ENCODE results near the gene GIMAP4. TPM values are rescaled to one million over a fixed set of nuclear protein-coding genes. Genes with fewer than 3 reads are reported as not detected.

The GIMAP4 gene
- total RNA-seq, 2 experiments from 2014 or later, result not detected

DNA sequence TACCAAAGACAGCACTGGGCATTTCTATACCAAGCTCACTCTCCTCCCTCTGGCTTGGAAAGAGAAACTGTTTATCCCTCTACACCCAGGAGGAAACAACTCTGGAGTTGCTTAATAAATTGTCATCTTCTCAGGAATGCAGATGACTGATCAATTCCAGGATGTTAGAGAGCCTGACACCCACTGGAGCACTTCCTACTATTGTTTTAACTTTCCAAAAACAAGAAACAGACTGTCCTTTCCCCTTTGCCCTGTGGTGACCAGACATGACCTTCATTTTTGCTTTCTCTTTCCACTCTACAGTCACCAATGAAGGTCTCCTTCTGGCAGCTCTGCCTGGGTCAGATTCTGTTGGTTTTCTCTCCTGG is 19.6 kb downstream of the GIMAP4 start:
- TF ChIP-seq, protein P1, sequence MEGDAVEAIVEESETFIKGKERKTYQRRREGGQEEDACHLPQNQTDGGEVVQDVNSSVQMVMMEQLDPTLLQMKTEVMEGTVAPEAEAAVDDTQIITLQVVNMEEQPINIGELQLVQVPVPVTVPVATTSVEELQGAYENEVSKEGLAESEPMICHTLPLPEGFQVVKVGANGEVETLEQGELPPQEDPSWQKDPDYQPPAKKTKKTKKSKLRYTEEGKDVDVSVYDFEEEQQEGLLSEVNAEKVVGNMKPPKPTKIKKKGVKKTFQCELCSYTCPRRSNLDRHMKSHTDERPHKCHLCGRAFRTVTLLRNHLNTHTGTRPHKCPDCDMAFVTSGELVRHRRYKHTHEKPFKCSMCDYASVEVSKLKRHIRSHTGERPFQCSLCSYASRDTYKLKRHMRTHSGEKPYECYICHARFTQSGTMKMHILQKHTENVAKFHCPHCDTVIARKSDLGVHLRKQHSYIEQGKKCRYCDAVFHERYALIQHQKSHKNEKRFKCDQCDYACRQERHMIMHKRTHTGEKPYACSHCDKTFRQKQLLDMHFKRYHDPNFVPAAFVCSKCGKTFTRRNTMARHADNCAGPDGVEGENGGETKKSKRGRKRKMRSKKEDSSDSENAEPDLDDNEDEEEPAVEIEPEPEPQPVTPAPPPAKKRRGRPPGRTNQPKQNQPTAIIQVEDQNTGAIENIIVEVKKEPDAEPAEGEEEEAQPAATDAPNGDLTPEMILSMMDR (conservative IDR thresholded peaks at IDR 0.05; ENCODE audit: low read length), result no peak
- TF ChIP-seq EZH2phosphoT487 (IDR thresholded peaks at IDR 0.05; ENCODE audit: borderline replicate concordance, low read depth, low read length), result no peak
- H3K4me1 ChIP-seq (ENCODE audit: insufficient read depth, low read length, poor library complexity, severe bottlenecking), result no peaks in the 10 kb centered on the region
- no peak overlapping the region for H3K4me3 ChIP-seq (ENCODE audit: low read depth, low read length, poor library complexity, severe bottlenecking)
- H3K79me2 ChIP-seq (ENCODE audit: insufficient read depth, low read depth, low read length), result no peaks in the 10 kb centered on the region
- intact Hi-C loops (cut with micrococcal nuclease; ENCODE audit: unreplicated experiment), result no loop called here
- no peak for DNase-seq (ENCODE audit: low spot score)
- no TSS peak for BruUV-seq (replicated peaks)
- no peaks in the 10 kb centered on the region for H3K9me2 ChIP-seq (ENCODE audit: insufficient read depth, low read length)
- ChIA-PET CTCF (ENCODE audit: unreplicated experiment) (no interaction called here), POLR2A (interaction anchor here (0.5 kb wide), 1 partner anchor 287 kb away, joined by 5 read pairs; no protein-coding TSS in a partner anchor)
- no peak overlapping the region for H2AFZ ChIP-seq (ENCODE audit: low read length)
- no peaks in the 10 kb centered on the region for H3K9me3 ChIP-seq (ENCODE audit: low read length)
- H3K27ac ChIP-seq (ENCODE audit: low read depth, low read length, poor library complexity, severe bottlenecking), result no peak overlapping the region
- H4K20me1 ChIP-seq (ENCODE audit: insufficient read depth, low read length), result no peaks in the 10 kb centered on the region
- H3K4me2 ChIP-seq (ENCODE audit: low read length), result no peak overlapping the region
- no peaks in the 10 kb centered on the region for H3K36me3 ChIP-seq (ENCODE audit: insufficient read depth, low read length)

DNA sequence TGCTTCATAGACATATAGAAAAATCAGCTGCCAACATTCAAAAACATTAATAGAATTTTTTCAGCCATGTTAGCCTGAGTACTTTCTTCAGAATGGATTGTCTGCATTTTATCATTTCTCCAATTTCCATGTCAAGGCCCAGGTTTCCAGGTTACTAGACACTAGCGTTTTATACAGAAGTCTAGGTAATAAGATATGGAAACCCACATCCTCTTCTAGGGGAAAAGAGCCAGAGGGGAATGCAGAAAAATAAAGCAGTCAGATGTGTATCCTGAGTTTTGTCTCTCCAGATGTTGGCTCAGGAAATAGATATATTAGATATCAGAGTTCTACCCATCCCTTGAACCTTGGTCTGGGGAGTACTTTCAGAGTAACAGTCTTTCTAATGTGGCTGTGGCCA is 20.4 kb downstream of the GIMAP4 start:
- Histone ChIP-seq H3K36me3 (ENCODE audit: insufficient read depth, low read length) (no peaks in the 10 kb centered on the region), H3K4me3 (ENCODE audit: low read depth, low read length, poor library complexity, severe bottlenecking) (no peak overlapping the region), H4K20me1 (ENCODE audit: insufficient read depth, low read length) (no peaks in the 10 kb centered on the region), H2AFZ (ENCODE audit: low read length) (no peak overlapping the region), H3K4me2 (ENCODE audit: low read length) (no peak overlapping the region), H3K9me2 (ENCODE audit: insufficient read depth, low read length) (no peaks in the 10 kb centered on the region), H3K27ac (ENCODE audit: low read depth, low read length, poor library complexity, severe bottlenecking) (no peak overlapping the region), H3K4me1 (ENCODE audit: insufficient read depth, low read length, poor library complexity, severe bottlenecking) (no peaks in the 10 kb centered on the region), H3K9me3 (ENCODE audit: low read length) (no peaks in the 10 kb centered on the region), H3K79me2 (ENCODE audit: insufficient read depth, low read depth, low read length) (no peaks in the 10 kb centered on the region)
- no TSS peak for BruUV-seq (replicated peaks)
- POLR2A ChIA-PET, result no interaction called here
- TF ChIP-seq, protein P1 (conservative IDR thresholded peaks at IDR 0.05; ENCODE audit: low read length), result no peak
- TF ChIP-seq EZH2phosphoT487 (IDR thresholded peaks at IDR 0.05; ENCODE audit: borderline replicate concordance, low read depth, low read length), result no peak
- CTCF ChIA-PET (ENCODE audit: unreplicated experiment), result no interaction called here
- intact Hi-C loops (cut with micrococcal nuclease; ENCODE audit: unreplicated experiment), result no loop called here
- DNase-seq (ENCODE audit: low spot score), result no peak

DNA sequence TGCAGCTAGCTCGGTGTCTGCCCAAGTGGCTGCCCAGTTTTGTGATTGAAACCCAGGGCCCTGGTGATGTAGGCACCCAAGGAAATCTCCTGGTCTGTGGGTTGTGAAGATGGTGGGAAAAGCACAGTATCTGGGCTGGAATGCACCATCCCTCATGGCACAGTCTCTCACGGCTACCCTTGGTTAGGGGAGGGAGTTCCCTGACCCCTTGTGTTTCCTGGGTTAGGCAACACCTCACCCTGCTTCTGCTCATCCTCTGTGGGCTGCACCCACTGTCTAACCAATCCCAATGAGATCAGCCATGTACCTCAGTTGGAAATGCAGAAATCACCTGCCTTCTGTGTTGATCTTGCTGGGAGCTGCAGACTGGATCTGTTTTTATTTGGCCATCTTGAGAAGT is 27.6 kb downstream of the GIMAP4 start:
- TF ChIP-seq, protein P1 (conservative IDR thresholded peaks at IDR 0.05; ENCODE audit: low read length), result no peak
- TF ChIP-seq EZH2phosphoT487 (IDR thresholded peaks at IDR 0.05; ENCODE audit: borderline replicate concordance, low read depth, low read length), result no peak
- no peak for DNase-seq (ENCODE audit: low spot score)
- intact Hi-C loops (cut with micrococcal nuclease; ENCODE audit: unreplicated experiment), result no loop called here
- Histone ChIP-seq H3K4me3 (ENCODE audit: low read depth, low read length, poor library complexity, severe bottlenecking) (no peak overlapping the region), H4K20me1 (ENCODE audit: insufficient read depth, low read length) (no peaks in the 10 kb centered on the region), H2AFZ (ENCODE audit: low read length) (no peak overlapping the region), H3K27ac (ENCODE audit: low read depth, low read length, poor library complexity, severe bottlenecking) (no peak overlapping the region), H3K9me2 (ENCODE audit: insufficient read depth, low read length) (no peaks in the 10 kb centered on the region), H3K4me2 (ENCODE audit: low read length) (no peak overlapping the region), H3K36me3 (ENCODE audit: insufficient read depth, low read length) (no peaks in the 10 kb centered on the region), H3K4me1 (ENCODE audit: insufficient read depth, low read length, poor library complexity, severe bottlenecking) (no peaks in the 10 kb centered on the region), H3K79me2 (ENCODE audit: insufficient read depth, low read depth, low read length) (no peaks in the 10 kb centered on the region), H3K9me3 (ENCODE audit: low read length) (no peaks in the 10 kb centered on the region)
- ChIA-PET CTCF (ENCODE audit: unreplicated experiment) (no interaction called here), POLR2A (no interaction called here)
- no TSS peak for BruUV-seq (replicated peaks)
